ENCODE measurements around the gene NDUFAF5.
"Not testable (repeated sequence)": the region's sequence is repeated elsewhere in the genome, so short reads cannot be mapped to it uniquely, and the experiment has no call there.

NDUFAF5 gene

GRCh38 chr20:13784893-13785715 is at the start of gene NDUFAF5, which contains the start of gene ESF1:
TSS of gene NDUFAF5 (plus strand) at chr20:13785028. CDS start at chr20:13785069, 41 bp downstream.
TSS of gene ESF1 (minus strand) at chr20:13784919. CDS start at chr20:13783140, 1,779 bp downstream.
- H3K4me1 ChIP-seq (ENCODE audit: control insufficient read depth, insufficient read depth, low read length, unreplicated experiment), result peaks cover 19% of the 10 kb centered on the region
- H3K4me3 ChIP-seq (ENCODE audit: low read depth, low read length), result peak within 1 kb of the TSS; percentile 96
- peaks cover 59% of the 10 kb centered on the region for H3K79me2 ChIP-seq (ENCODE audit: control insufficient read depth, insufficient read depth, low read length, unreplicated experiment)
- H3K36me3 ChIP-seq (ENCODE audit: insufficient read depth, low read length), result peaks cover 20% of the 10 kb centered on the region
- H3K27me3 ChIP-seq (ENCODE audit: insufficient read depth, low read length), result no peaks in the 10 kb centered on the region
- H3K27ac ChIP-seq (ENCODE audit: low read depth, low read length), result peak within 1 kb of the TSS; percentile 59
- H2AFZ ChIP-seq (ENCODE audit: low read length, unreplicated experiment), result peak within 1 kb of the TSS; percentile 97

- Histone ChIP-seq H3K27ac (ENCODE audit: low read depth, low read length) (no peak overlapping the region), H3K36me3 (ENCODE audit: insufficient read depth, low read length) (peaks cover 23% of the 10 kb centered on the region), H3K4me3 (ENCODE audit: low read depth, low read length) (no peak overlapping the region), H2AFZ (ENCODE audit: low read length, unreplicated experiment) (no peak overlapping the region), H3K27me3 (ENCODE audit: insufficient read depth, low read length) (no peaks in the 10 kb centered on the region), H3K4me1 (ENCODE audit: control insufficient read depth, insufficient read depth, low read length, unreplicated experiment) (no peaks in the 10 kb centered on the region), H3K79me2 (ENCODE audit: control insufficient read depth, insufficient read depth, low read length, unreplicated experiment) (no peaks in the 10 kb centered on the region)
These were observed 49.0 kb upstream of the NDUFAF5 start for GRCh38 chr20:13735826-13736225.

GRCh38 chr20:13736436-13737191 is 48.2 kb upstream of the NDUFAF5 start:
- no peak overlapping the region for H2AFZ ChIP-seq (ENCODE audit: low read length, unreplicated experiment)
- H3K4me3 ChIP-seq (ENCODE audit: low read depth, low read length), result no peak overlapping the region
- no peaks in the 10 kb centered on the region for H3K4me1 ChIP-seq (ENCODE audit: control insufficient read depth, insufficient read depth, low read length, unreplicated experiment)
- H3K79me2 ChIP-seq (ENCODE audit: control insufficient read depth, insufficient read depth, low read length, unreplicated experiment), result no peaks in the 10 kb centered on the region
- no peaks in the 10 kb centered on the region for H3K27me3 ChIP-seq (ENCODE audit: insufficient read depth, low read length)
- peaks cover 31% of the 10 kb centered on the region for H3K36me3 ChIP-seq (ENCODE audit: insufficient read depth, low read length)
- peak overlapping the region; percentile 5; the same call in 1 of the 2 replicates for H3K27ac ChIP-seq (ENCODE audit: low read depth, low read length)

GRCh38 chr20:13738187-13738586 is 46.6 kb upstream of the NDUFAF5 start:
- H3K27ac ChIP-seq (ENCODE audit: low read depth, low read length); H3K4me1 ChIP-seq (ENCODE audit: control insufficient read depth, insufficient read depth, low read length, unreplicated experiment); H3K79me2 ChIP-seq (ENCODE audit: control insufficient read depth, insufficient read depth, low read length, unreplicated experiment); H3K4me3 ChIP-seq (ENCODE audit: low read depth, low read length); H2AFZ ChIP-seq (ENCODE audit: low read length, unreplicated experiment); H3K27me3 ChIP-seq (ENCODE audit: insufficient read depth, low read length): not testable (repeated sequence)
- peaks cover 40% of the 10 kb centered on the region for H3K36me3 ChIP-seq (ENCODE audit: insufficient read depth, low read length)

- H3K4me3 ChIP-seq (ENCODE audit: low read depth, low read length), result no peak overlapping the region
- peaks cover 39% of the 10 kb centered on the region for H3K36me3 ChIP-seq (ENCODE audit: insufficient read depth, low read length)
These were observed 44.8 kb upstream of the NDUFAF5 start for GRCh38 chr20:13739731-13740649.

GRCh38 chr20:13741879-13742278 is 42.9 kb upstream of the NDUFAF5 start:
- Histone ChIP-seq H3K4me1 (ENCODE audit: control insufficient read depth, insufficient read depth, low read length, unreplicated experiment) (no peaks in the 10 kb centered on the region), H3K27ac (ENCODE audit: low read depth, low read length) (no peak overlapping the region), H3K27me3 (ENCODE audit: insufficient read depth, low read length) (no peaks in the 10 kb centered on the region), H3K4me3 (ENCODE audit: low read depth, low read length) (no peak overlapping the region), H3K79me2 (ENCODE audit: control insufficient read depth, insufficient read depth, low read length, unreplicated experiment) (no peaks in the 10 kb centered on the region), H3K36me3 (ENCODE audit: insufficient read depth, low read length) (peaks cover 39% of the 10 kb centered on the region), H2AFZ (ENCODE audit: low read length, unreplicated experiment) (no peak overlapping the region)

More at GRCh38 chr20:13739731-13740649, 44.8 kb upstream of the NDUFAF5 start:
- no peaks in the 10 kb centered on the region for H3K4me1 ChIP-seq (ENCODE audit: control insufficient read depth, insufficient read depth, low read length, unreplicated experiment)
- no peak overlapping the region for H2AFZ ChIP-seq (ENCODE audit: low read length, unreplicated experiment)
- H3K27ac ChIP-seq (ENCODE audit: low read depth, low read length), result no peak overlapping the region
- H3K27me3 ChIP-seq (ENCODE audit: insufficient read depth, low read length), result no peaks in the 10 kb centered on the region
- H3K79me2 ChIP-seq (ENCODE audit: control insufficient read depth, insufficient read depth, low read length, unreplicated experiment), result no peaks in the 10 kb centered on the region

GRCh38 chr20:13744352-13744751 is 40.5 kb upstream of the NDUFAF5 start:
- Histone ChIP-seq H3K36me3 (ENCODE audit: insufficient read depth, low read length) (peaks cover 39% of the 10 kb centered on the region), H2AFZ (ENCODE audit: low read length, unreplicated experiment) (no peak overlapping the region), H3K27me3 (ENCODE audit: insufficient read depth, low read length) (no peaks in the 10 kb centered on the region), H3K4me1 (ENCODE audit: control insufficient read depth, insufficient read depth, low read length, unreplicated experiment) (no peaks in the 10 kb centered on the region), H3K79me2 (ENCODE audit: control insufficient read depth, insufficient read depth, low read length, unreplicated experiment) (no peaks in the 10 kb centered on the region), H3K27ac (ENCODE audit: low read depth, low read length) (no peak overlapping the region), H3K4me3 (ENCODE audit: low read depth, low read length) (no peak overlapping the region)

GRCh38 chr20:13745784-13746183 is 39.0 kb upstream of the NDUFAF5 start:
- peaks cover 29% of the 10 kb centered on the region for H3K36me3 ChIP-seq (ENCODE audit: insufficient read depth, low read length)
- H3K27me3 ChIP-seq (ENCODE audit: insufficient read depth, low read length), result no peaks in the 10 kb centered on the region
- H3K79me2 ChIP-seq (ENCODE audit: control insufficient read depth, insufficient read depth, low read length, unreplicated experiment), result no peaks in the 10 kb centered on the region
- H3K4me1 ChIP-seq (ENCODE audit: control insufficient read depth, insufficient read depth, low read length, unreplicated experiment), result no peaks in the 10 kb centered on the region
- no peak overlapping the region for H2AFZ ChIP-seq (ENCODE audit: low read length, unreplicated experiment)
- no peak overlapping the region for H3K4me3 ChIP-seq (ENCODE audit: low read depth, low read length)
- no peak overlapping the region for H3K27ac ChIP-seq (ENCODE audit: low read depth, low read length)

GRCh38 chr20:13749811-13750210 is 35.0 kb upstream of the NDUFAF5 start:
- H3K36me3 ChIP-seq (ENCODE audit: insufficient read depth, low read length), result no peaks in the 10 kb centered on the region
- H3K4me3 ChIP-seq (ENCODE audit: low read depth, low read length), result no peak overlapping the region
- no peak overlapping the region for H2AFZ ChIP-seq (ENCODE audit: low read length, unreplicated experiment)
- H3K27me3 ChIP-seq (ENCODE audit: insufficient read depth, low read length), result no peaks in the 10 kb centered on the region
- H3K4me1 ChIP-seq (ENCODE audit: control insufficient read depth, insufficient read depth, low read length, unreplicated experiment), result no peaks in the 10 kb centered on the region
- H3K27ac ChIP-seq (ENCODE audit: low read depth, low read length), result no peak overlapping the region
- no peaks in the 10 kb centered on the region for H3K79me2 ChIP-seq (ENCODE audit: control insufficient read depth, insufficient read depth, low read length, unreplicated experiment)

GRCh38 chr20:13753436-13754036 is 31.3 kb upstream of the NDUFAF5 start:
- H3K79me2 ChIP-seq (ENCODE audit: control insufficient read depth, insufficient read depth, low read length, unreplicated experiment), result no peaks in the 10 kb centered on the region
- H2AFZ ChIP-seq (ENCODE audit: low read length, unreplicated experiment), result no peak overlapping the region
- no peak overlapping the region for H3K27ac ChIP-seq (ENCODE audit: low read depth, low read length)
- H3K36me3 ChIP-seq (ENCODE audit: insufficient read depth, low read length), result peaks cover 14% of the 10 kb centered on the region; the same call in 1 of the 2 replicates
- no peaks in the 10 kb centered on the region for H3K4me1 ChIP-seq (ENCODE audit: control insufficient read depth, insufficient read depth, low read length, unreplicated experiment)
- no peaks in the 10 kb centered on the region for H3K27me3 ChIP-seq (ENCODE audit: insufficient read depth, low read length)
- no peak overlapping the region for H3K4me3 ChIP-seq (ENCODE audit: low read depth, low read length)

Data from ACC112 (cell line).